ENCODE data around the gene PLVAP.
A peak's percentile ranks its signal among the peaks of the same experiment; 100 is the strongest.

The PLVAP gene

DNA sequence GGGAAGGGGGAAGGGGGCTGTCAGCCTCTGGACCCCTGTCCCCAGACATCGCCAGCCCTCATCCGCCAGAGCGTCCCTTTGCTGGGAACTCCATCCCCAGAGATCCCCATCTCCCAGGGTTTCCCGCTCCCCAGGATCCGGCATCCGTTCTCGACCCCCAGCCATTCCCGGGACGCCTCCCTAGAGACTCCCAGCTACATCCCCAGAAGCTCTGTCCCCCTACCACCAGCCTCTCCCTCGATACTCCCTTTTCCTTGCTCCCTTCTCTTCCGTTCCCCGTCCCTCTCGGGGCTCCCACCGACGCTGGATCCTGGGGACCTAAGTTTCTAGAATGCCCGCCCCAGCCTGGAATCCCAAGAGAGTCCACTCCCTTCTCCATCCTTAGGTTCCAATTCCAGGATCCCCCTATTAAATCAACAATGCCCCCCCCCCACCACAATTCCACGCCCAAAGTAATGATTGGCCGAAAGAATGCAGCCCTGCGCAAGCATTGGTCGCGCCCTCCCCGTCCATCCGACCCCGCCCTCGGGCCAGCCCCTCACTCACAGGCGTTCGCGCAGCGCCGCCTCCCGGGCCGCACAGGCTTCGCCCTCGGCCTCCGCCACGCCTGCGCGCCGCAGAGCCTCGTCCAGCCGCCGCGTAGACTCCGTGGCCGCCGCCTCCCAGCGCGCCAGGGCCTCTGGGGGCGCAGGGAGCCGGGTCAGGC is 13.7 kb upstream of the PLVAP start (continued):
- TF ChIP-seq ZNF670 (tag by site-specific recombination; IDR thresholded peaks at IDR 0.05; ENCODE audit: low read depth) (no peak), ZSCAN23 (tag by site-specific recombination; IDR thresholded peaks at IDR 0.05) (no peak), ZNF19 (tag by site-specific recombination; IDR thresholded peaks at IDR 0.05; ENCODE audit: low read depth) (no peak), ZNF23 (tag by site-specific recombination; IDR thresholded peaks at IDR 0.05; ENCODE audit: borderline replicate concordance) (no peak), ZNF366 (tag by site-specific recombination; conservative IDR thresholded peaks at IDR 0.05) (peak; percentile 89), ZNF624 (tag by site-specific recombination; IDR thresholded peaks at IDR 0.05) (no peak), ZNF175 (tag by site-specific recombination; IDR thresholded peaks at IDR 0.05) (no peak), EGR2 (tag by site-specific recombination; IDR thresholded peaks at IDR 0.05; ENCODE audit: low read depth) (no peak), HOXD13 (CRISPR knock-in tag; IDR thresholded peaks at IDR 0.05; ENCODE audit: borderline replicate concordance) (no peak), ZNF571 (tag by site-specific recombination; IDR thresholded peaks at IDR 0.05) (no peak), ZNF555 (tag by site-specific recombination; conservative IDR thresholded peaks at IDR 0.05) (no peak), SCRT2 (tag by site-specific recombination; IDR thresholded peaks at IDR 0.05) (peak; percentile 57; the same call in 1 of the 2 replicates), ZBTB48 (tag by site-specific recombination; IDR thresholded peaks at IDR 0.05) (peak; percentile 90), ZNF24 (tag by site-specific recombination; IDR thresholded peaks at IDR 0.05) (no peak), ZNF48 (tag by site-specific recombination; IDR thresholded peaks at IDR 0.05) (no peak)
- TF ChIP-seq, protein P1, sequence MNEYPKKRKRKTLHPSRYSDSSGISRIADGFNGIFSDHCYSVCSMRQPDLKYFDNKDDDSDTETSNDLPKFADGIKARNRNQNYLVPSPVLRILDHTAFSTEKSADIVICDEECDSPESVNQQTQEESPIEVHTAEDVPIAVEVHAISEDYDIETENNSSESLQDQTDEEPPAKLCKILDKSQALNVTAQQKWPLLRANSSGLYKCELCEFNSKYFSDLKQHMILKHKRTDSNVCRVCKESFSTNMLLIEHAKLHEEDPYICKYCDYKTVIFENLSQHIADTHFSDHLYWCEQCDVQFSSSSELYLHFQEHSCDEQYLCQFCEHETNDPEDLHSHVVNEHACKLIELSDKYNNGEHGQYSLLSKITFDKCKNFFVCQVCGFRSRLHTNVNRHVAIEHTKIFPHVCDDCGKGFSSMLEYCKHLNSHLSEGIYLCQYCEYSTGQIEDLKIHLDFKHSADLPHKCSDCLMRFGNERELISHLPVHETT (tag by site-specific recombination; IDR thresholded peaks at IDR 0.05), result 0 out of 2 replicates have a peak, but pooled peaks have one; percentile 36
- TF ChIP-seq, protein P2, sequence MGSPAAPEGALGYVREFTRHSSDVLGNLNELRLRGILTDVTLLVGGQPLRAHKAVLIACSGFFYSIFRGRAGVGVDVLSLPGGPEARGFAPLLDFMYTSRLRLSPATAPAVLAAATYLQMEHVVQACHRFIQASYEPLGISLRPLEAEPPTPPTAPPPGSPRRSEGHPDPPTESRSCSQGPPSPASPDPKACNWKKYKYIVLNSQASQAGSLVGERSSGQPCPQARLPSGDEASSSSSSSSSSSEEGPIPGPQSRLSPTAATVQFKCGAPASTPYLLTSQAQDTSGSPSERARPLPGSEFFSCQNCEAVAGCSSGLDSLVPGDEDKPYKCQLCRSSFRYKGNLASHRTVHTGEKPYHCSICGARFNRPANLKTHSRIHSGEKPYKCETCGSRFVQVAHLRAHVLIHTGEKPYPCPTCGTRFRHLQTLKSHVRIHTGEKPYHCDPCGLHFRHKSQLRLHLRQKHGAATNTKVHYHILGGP (tag by site-specific recombination; IDR thresholded peaks at IDR 0.05), result no peak
- TF ChIP-seq, protein P3, sequence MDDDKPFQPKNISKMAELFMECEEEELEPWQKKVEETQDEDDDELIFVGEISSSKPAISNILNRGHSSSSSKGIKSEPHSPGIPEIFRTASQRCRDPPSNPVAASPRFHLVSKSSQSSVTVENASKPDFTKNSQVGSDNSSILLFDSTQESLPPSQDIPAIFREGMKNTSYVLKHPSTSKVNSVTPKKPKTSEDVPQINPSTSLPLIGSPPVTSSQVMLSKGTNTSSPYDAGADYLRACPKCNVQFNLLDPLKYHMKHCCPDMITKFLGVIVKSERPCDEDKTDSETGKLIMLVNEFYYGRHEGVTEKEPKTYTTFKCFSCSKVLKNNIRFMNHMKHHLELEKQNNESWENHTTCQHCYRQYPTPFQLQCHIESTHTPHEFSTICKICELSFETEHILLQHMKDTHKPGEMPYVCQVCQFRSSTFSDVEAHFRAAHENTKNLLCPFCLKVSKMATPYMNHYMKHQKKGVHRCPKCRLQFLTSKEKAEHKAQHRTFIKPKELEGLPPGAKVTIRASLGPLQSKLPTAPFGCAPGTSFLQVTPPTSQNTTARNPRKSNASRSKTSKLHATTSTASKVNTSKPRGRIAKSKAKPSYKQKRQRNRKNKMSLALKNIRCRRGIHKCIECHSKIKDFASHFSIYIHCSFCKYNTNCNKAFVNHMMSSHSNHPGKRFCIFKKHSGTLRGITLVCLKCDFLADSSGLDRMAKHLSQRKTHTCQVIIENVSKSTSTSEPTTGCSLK (tag by site-specific recombination; IDR thresholded peaks at IDR 0.05), result no peak
- TF ChIP-seq, protein P4, sequence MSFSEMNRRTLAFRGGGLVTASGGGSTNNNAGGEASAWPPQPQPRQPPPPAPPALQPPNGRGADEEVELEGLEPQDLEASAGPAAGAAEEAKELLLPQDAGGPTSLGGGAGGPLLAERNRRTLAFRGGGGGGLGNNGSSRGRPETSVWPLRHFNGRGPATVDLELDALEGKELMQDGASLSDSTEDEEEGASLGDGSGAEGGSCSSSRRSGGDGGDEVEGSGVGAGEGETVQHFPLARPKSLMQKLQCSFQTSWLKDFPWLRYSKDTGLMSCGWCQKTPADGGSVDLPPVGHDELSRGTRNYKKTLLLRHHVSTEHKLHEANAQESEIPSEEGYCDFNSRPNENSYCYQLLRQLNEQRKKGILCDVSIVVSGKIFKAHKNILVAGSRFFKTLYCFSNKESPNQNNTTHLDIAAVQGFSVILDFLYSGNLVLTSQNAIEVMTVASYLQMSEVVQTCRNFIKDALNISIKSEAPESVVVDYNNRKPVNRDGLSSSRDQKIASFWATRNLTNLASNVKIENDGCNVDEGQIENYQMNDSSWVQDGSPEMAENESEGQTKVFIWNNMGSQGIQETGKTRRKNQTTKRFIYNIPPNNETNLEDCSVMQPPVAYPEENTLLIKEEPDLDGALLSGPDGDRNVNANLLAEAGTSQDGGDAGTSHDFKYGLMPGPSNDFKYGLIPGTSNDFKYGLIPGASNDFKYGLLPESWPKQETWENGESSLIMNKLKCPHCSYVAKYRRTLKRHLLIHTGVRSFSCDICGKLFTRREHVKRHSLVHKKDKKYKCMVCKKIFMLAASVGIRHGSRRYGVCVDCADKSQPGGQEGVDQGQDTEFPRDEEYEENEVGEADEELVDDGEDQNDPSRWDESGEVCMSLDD (tag by site-specific recombination; IDR thresholded peaks at IDR 0.05), result no peak
- TF ChIP-seq, protein P5, sequence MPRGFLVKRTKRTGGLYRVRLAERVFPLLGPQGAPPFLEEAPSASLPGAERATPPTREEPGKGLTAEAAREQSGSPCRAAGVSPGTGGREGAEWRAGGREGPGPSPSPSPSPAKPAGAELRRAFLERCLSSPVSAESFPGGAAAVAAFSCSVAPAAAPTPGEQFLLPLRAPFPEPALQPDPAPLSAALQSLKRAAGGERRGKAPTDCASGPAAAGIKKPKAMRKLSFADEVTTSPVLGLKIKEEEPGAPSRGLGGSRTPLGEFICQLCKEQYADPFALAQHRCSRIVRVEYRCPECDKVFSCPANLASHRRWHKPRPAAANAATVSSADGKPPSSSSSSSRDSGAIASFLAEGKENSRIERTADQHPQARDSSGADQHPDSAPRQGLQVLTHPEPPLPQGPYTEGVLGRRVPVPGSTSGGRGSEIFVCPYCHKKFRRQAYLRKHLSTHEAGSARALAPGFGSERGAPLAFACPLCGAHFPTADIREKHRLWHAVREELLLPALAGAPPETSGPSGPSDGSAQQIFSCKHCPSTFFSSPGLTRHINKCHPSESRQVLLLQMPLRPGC (tag by site-specific recombination; IDR thresholded peaks at IDR 0.05), result no peak
- TF ChIP-seq, protein P6, sequence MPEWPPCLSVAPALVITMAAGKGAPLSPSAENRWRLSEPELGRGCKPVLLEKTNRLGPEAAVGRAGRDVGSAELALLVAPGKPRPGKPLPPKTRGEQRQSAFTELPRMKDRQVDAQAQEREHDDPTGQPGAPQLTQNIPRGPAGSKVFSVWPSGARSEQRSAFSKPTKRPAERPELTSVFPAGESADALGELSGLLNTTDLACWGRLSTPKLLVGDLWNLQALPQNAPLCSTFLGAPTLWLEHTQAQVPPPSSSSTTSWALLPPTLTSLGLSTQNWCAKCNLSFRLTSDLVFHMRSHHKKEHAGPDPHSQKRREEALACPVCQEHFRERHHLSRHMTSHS (tag by site-specific recombination; IDR thresholded peaks at IDR 0.05), result no peak
- TF ChIP-seq, protein P7, sequence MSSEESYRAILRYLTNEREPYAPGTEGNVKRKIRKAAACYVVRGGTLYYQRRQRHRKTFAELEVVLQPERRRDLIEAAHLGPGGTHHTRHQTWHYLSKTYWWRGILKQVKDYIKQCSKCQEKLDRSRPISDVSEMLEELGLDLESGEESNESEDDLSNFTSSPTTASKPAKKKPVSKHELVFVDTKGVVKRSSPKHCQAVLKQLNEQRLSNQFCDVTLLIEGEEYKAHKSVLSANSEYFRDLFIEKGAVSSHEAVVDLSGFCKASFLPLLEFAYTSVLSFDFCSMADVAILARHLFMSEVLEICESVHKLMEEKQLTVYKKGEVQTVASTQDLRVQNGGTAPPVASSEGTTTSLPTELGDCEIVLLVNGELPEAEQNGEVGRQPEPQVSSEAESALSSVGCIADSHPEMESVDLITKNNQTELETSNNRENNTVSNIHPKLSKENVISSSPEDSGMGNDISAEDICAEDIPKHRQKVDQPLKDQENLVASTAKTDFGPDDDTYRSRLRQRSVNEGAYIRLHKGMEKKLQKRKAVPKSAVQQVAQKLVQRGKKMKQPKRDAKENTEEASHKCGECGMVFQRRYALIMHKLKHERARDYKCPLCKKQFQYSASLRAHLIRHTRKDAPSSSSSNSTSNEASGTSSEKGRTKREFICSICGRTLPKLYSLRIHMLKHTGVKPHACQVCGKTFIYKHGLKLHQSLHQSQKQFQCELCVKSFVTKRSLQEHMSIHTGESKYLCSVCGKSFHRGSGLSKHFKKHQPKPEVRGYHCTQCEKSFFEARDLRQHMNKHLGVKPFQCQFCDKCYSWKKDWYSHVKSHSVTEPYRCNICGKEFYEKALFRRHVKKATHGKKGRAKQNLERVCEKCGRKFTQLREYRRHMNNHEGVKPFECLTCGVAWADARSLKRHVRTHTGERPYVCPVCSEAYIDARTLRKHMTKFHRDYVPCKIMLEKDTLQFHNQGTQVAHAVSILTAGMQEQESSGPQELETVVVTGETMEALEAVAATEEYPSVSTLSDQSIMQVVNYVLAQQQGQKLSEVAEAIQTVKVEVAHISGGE (tag by site-specific recombination; conservative IDR thresholded peaks at IDR 0.05; ENCODE audit: low read depth), result 0 out of 2 replicates have a peak, but pooled peaks have one; percentile 26

Data from HEK293 (cell line).